NCI-H1105 (cell line): Measurements from ENCODE around the gene ACSL4.

Source experiments
- DNase-seq: peaks from one replicate; lab custom pipeline; 2025; lab: John Stamatoyannopoulos, UW

ACSL4 gene

GRCh38 chrX:109596015-109596414 lies 137.0 kb downstream of the ACSL4 start:
- no peak for DNase-seq
